HG03108 (cell line): ENCODE measurements around the gene FGGY.
"Not testable (repeated sequence)": the region's sequence is repeated elsewhere in the genome, so short reads cannot be mapped to it uniquely, and the experiment has no call there.

Experiments
- ATAC-seq: cut with Tn5 transposase; IDR thresholded peaks from one replicate; pipeline ENCODE4 v1.9.1; 2021; ENCODE audit warnings: moderate library complexity; ENCODE audit not compliant: unreplicated experiment

Gene FGGY

GRCh38 chr1:59716832-59717231 is 419.9 kb downstream of the FGGY start:
- ATAC-seq, result no peak

DNA sequence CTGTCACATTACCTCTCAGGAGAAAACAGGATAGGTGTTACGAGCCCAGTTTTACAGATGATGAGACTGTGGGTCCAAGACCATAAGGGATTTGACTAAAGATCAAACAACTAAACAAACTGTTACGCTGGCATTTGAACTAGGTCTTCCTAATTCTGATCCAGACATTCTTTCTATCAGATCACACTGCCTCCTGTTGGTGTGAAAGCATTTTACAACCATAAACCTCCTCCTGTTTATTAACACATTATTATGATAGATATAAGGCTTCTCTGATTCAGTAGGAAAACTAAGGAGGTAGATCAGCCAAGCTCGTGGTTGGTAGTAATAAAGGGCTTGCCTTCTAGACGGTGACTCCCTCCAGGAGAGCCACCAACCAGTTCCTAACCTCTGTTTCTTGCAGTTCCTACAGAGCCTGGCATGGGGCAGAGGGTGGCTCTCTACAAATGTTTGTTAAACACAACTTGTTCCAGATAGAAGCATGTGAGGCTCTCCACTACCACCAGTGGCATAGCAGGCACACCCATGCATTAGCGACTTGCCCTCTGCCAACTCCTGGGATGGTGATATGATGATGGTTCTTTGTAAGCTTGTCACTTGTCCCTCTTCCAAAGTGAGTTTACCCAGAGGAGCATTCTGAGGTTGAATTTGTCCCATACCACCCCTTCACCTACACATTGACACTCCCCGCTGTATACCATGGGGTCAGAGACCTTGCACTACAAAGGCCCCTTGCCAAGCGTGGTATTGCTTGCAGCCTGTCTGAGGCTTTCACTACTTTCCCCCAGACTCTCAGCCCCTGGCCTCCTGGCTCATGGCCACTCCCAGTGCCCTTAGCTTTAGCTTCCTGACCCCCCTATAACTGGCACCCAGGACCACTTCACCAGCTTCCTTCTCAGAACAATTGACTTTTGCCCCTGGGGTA is 421.4 kb downstream of the FGGY start:
- no peak for ATAC-seq

GRCh38 chr1:59718989-59719360 is 422.1 kb downstream of the FGGY start:
- ATAC-seq, result no peak

- no peak for ATAC-seq
These were observed 423.6 kb downstream of the FGGY start for GRCh38 chr1:59720326-59721115.

GRCh38 chr1:59730302-59730701 is 433.4 kb downstream of the FGGY start:
- ATAC-seq, result no peak

DNA sequence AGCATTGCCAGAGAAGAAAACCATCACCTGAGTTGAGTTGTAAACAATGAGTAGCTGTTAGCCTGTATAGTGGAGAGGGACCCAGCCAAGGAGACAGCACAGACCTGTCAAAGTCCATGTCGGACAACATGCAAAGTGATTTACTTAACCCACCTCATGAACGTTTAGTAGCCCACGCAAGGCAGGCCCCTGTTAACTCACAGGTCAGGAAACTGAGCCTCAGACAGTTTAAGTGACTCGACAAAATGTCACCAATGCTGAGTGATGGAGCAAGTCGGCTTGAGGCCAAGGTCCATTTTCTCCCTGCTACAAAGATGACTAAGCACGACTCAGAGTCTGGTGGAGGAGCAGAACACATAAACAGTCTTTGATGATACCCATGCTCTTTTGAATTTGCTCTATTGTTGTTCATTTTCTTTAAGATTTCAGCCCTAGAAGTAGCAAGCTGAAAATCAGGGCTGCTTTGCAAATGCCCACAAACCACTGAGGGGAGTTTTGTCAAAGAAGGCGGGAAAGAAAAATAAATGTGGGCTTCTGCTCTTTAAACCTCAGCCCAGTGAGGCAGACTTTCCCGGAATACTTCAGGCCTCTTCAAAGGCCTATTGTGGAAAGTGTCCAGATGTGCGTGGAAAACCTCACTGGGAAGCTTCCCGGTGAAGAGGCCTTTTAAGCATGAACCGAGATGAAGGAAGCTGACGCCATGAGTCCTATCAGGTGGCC is 434.0 kb downstream of the FGGY start:
- no peak for ATAC-seq

DNA sequence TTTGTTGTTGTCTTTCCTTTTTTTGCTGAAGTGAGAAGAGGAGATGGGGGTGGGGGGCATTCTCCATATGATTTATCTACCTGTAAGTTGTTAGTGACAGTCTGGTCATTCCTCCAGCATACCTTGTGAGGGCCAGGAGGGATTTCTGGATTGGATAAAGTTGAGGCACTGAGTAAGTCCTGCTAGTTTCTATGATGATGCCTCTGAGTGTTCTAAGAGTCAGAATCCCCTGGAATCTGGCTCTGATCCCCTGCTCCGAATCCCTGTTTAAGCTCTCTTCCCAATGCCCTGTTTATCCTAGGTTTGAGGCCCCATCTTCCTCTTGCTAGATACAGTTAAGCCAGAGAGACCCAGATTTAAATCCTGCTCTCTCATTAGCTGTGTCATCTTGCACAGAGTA is 434.7 kb downstream of the FGGY start:
- ATAC-seq, result no peak

GRCh38 chr1:59732214-59732955 is 435.5 kb downstream of the FGGY start:
- ATAC-seq, result no peak

DNA sequence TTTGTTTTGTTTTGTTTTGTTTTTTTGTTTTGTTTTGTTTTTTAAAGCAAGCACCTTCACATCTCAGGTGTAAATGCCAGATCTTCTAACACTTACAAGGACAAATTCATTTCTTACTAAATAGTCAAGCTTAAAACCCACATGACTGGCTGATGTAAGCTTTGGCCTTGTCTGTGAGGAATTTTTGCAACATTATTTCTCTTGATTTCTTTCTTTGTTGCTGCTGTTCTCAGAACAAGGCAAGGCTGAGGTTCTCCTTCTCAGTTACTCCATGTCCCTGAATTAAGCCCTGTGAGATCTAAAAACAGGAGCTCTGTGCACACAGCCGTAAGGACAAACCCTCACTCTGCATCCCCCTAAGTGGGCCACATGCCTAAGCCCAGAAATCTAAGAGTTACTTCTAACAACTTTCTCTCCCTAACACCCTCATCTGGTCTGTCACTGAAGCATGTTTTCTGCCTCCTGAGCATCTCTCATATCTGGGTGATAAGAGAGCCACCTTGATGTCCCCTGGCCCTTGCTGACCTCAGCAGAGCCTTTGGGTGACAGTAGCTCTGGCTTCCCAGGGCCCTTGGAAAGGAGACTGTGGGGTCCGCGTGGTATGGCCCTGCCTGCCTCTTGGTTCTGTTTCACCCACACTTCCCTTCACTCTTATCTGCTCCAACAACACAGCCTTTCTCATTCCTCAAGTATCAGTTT is 436.7 kb downstream of the FGGY start:
- ATAC-seq, result no peak

GRCh38 chr1:59735927-59736326 is 439.0 kb downstream of the FGGY start:
- not testable (repeated sequence) for ATAC-seq

DNA sequence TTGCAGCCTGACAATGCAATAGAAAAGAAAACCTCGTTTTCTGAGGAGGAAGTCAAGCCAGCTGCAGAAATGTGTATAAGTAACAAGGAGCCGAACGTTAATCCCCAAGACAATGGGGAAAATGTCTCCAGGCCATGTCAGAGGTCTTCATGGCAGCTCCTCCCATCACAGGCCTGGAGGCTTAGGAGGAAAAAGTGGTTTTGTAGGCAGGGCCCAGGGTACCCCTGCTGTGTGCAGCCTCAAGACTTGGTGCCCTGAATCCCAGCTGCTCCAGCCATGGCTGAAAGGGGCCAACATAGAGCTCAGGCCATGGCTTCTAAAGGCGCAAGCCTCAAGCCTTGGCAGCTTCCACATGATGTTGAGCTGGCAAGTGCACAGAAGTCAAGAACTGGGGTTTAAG is 439.9 kb downstream of the FGGY start:
- no peak for ATAC-seq

DNA sequence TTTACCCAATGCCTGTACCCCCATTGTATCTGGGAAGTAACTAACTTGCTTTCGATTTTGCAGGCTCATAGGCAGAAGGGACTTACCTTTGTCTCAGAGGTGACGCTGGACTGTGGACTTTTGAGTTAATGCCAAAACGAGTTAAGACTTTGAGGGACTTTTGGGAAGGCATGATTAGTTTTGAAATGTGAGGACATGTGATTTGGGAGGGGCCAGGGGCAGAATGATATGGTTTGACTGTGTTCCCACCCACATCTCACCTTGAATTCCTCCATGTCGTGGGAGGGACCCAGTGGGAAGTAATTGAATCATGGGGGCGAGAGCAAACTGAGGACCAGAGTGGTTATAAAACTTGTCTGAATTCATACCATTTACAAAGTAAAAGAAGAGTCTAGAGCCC is 440.7 kb downstream of the FGGY start:
- no peak for ATAC-seq

DNA sequence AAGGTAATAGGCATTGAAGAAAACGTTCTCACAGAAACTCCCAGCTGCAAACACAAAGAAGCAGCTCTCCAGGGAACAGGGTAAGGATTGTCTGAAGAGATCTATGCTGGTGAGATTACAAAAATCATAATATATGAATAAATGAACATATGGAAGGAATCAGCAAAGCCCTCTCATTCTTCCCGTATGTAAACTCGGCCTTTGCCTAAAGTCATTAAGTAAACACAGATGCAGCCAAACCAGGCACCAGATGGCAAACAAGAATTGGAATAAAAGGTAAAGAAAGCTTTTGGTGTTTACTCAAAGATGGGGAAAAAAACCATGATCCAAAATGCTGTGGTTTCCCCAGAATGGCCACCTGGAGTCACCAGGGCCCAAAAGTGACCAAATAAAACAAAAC is 441.3 kb downstream of the FGGY start:
- ATAC-seq, result no peak

GRCh38 chr1:59738591-59739015 is 441.7 kb downstream of the FGGY start:
- no peak for ATAC-seq

- ATAC-seq, result no peak
These were observed 442.2 kb downstream of the FGGY start for GRCh38 chr1:59739111-59739510.

- ATAC-seq, result no peak
These were observed 445.6 kb downstream of the FGGY start for GRCh38 chr1:59742526-59742925.

- no peak for ATAC-seq
These were observed 446.6 kb downstream of the FGGY start for GRCh38 chr1:59743324-59744091.

- ATAC-seq, result no peak
These were observed 450.6 kb downstream of the FGGY start for GRCh38 chr1:59747420-59748024.

DNA sequence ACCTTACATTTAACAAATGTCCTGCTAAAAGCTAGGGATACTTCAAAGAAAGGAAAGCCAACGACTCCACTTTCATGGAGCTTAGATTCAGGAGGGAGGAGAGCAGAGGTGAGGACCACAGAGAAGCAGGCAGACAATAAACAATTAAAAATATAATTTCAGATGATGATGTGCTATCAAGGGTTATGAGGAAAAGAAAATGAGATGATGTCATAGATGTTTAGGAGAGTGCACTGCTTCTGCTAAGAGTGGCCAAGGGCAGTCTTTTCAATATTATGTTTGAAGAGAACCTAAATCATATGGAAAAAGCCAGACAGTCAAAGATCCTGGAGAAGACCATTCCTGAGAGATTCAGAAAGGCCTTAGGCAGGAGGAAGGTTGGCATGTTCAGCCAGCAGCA is 451.2 kb downstream of the FGGY start:
- ATAC-seq, result no peak
